Stimulated activated CD4-positive, alpha-beta T cell treated with anti-CD3 and anti-CD28 coated beads, Interleukin-2, amount 100 ng/mL, for 48 hours (primary cell): ENCODE measurements around the gene DDC.
"Not testable (repeated sequence)": the region's sequence is repeated elsewhere in the genome, so short reads cannot be mapped to it uniquely, and the experiment has no call there.

ENCODE experiments used
- DNase-seq, 2 donors: peaks; one replicate each; pipeline ENCODE4 v3.0.0-alpha.2; 2020

The DDC gene

DNA sequence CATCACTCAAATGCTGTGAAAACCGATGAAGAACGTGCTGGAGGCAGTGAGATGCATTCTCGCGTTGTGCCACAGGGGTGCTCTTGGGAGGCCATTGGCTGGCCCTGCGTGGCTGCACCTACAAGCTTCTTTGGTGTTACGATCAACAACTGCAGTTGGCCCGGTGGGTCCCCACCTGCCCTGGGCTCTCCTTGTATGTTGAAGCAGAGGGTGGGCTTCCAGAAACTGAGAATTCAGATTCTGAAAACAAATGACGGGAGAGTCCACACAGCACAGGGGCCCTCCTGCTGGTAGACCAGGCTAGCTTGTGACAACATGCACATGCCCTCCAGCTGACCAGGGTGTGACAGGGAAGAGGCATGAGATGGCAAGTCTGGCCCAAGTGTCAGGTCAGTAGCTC, 23.7 kb upstream of the DDC start:
- no peak for DNase-seq

DNA sequence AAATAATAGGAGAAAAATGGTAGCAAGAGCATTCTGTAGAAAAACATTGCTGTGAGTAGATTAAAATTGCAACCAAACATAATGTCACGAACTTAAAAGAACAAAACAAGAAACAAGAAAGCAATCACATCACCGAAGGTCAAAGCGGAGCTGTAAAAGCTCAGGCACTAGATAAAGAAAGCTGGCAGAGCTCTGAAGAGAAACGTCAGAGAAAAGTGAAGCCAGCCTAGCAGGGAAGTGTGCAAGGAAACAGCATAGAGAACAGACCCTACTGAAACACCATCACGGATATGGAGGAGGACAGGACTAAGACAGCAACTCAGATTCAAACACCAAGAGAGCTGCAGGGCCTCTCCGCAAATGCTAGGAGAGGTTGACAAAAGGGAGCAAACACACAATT, 22.5 kb upstream of the DDC start:
- DNase-seq: no peak

DNA sequence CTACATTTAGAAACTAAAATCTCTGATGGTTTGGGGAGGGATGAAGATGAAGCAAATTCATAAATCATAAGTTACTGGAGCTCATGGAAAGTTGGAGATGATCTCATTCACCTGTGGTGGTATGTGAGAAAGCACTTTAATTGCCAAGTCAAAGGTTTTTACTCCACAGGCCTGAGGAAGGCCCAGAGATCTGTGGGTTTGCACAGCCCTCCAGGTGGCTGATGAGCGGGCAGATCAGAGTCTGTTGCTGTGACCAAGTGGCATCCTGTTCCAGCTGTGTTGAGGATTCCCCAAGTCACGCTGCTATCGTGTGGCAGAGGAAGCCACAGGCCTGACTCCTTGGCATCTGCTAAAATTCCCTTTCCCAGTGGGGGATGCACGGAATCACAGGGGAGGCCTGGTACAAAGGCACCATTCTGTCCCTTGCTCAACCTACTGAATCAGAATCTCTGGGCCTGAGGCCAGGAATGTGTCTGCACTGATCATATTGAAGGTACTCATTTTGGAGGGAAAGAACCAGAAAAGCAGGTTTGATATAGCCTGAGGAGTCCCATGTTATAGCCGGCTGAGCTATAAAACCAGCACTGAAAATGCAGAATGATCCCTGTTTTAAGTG, 19.7 kb upstream of the DDC start:
- DNase-seq: no peak

DNA sequence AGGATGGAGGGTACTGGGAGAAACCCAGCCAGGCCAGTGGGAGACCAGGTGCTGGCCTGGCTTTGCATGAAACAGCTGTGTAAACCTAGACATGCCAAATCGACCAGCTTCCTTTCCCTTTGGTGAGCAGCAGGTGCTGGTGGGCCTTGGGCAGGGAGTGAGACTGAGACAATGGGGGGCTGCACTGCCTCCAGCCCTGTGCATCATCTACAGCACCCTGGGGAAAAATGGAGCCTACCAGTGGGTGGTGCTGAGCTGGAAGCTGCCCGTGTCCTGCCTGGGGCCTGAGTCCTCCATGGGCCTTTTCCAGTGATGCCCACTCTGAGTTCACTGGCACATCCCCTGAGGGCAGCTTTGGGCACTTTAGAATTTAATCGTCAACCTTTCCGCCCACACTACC, 19.2 kb upstream of the DDC start:
- no peak for DNase-seq

DNA sequence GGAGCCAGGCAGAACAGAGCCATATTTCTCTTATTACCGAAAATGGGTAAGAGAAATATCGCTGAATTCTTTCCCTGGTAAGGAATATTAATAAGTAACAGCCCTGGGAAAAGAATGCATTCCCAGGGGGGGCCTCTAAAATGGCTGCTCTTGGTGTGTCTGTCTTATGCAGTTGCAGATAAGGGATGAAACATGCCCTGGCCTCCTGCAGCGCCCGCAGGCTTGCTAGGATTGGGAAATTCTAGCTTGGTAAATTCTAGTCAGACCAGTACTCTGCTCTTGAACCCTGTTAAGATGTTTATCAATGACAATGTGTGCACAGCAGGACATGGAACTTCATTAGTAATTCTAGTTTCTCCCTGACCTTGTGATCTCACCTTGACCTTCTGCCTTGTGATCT, 18.1 kb upstream of the DDC start:
- not testable (repeated sequence) for DNase-seq

DNA sequence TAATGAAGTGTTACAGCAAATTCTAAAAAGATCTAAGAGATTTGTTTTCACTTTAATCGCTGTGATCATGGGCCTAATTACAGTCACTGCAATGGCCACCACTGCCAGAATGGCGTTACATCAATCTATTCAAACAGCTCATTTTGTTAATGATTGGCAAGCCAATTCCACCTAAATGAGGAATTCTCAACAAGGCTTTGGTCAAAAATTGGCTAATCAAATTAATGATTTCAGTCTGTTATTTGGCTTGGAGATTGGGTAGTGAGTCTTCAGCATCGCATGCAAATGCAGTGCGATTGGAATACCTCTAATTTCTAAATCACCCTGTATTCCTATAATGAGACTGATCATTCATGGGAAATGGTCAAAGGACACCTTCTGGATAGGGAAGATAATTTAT, 17.1 kb upstream of the DDC start:
- DNase-seq: not testable (repeated sequence)

DNA sequence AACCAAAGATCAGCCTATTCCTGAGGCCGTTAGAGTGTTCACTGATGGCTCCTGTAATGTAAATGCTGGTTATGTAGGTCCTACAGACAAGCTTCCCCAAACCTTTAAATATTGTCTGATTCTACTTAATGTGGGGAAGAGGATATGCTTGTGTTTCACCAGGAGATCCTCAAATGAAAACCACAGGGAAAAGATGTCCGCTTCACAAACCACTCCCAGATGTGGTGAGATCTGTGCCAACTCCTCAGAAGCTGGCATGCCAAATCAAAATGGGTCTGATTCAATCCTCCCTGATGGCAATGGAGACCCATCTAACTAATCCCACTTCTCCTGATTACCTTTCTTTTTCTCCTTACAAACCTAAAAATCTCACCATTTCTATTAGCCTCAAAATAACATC, 15.5 kb upstream of the DDC start:
- not testable (repeated sequence) for DNase-seq

DNA sequence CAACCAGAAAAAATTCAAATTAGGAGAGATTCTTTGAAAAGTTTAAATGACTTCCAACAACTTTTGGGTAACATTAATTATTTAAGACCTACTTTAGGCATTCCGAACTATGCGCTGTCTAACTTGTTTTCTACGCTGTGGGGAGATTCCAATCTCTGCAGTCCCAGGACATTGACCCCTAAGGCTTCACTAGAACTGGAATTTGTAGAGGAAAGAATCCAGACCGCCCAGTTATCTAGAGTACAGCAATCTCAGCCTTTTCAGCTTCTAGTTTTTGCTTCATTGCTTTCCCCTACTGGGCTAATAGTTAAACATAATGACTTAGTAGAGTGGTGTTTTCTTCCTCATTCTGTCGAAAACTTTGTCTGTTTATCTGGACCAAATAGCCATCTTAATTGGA, 14.9 kb upstream of the DDC start:
- DNase-seq: no peak

DNA sequence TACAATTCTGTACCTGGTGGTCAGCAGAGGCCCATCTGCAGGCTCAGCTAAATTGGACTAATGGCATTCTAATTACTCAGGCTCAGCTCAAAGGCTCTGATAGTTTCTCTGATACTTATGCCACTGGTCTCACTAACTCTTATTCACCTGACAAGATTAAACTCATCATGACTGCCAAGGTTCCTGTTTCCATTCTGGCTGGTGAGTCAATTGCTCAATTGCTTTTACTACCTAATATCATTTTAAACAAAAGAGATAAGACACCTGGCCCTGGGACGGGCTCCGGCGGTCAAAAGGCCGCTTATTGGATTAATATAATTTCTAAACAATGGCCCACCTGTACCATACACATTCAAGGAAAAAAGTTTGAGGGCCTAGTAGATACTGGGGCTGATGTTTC, 12.9 kb upstream of the DDC start:
- DNase-seq: not testable (repeated sequence)

DNA sequence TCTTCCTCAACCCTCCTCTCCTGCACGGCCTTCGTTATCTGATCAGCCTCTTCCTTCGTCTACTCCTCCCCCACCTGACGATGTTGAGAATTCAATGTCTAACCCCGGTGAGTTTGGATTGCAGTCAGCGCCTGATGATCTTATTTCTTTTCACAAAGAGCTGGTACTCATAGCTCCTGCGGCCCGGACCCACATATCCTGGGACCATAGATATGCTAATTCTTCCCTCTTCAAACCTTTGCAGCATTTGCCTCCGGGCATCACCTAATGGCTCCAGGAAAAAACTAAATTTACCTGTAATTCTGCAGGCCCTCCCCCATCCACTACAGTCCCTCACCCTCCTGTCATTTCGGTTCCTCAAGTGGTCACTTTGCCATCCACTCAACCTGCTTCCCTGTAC, 12.4 kb upstream of the DDC start:
- DNase-seq: no peak

DNA sequence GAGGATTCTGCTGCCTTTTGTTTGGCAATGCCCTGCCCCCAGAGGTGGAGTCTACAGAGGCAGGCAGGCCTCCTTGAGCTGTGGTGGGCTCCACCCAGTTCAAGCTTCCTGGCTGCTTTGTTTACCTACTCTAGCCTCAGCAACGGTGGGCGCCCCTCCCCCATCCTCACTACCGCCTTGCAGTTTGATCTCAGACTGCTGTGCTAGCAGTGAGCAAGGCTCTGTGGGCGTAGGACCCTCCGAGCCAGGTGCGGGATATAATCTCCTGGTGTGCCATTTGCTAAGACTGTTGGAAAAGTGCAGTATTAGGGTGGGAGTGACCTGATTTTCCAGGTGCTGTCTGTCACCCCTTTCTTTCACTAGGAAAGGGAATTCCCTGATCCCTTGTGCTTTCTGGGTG, 11.2 kb upstream of the DDC start:
- DNase-seq: not testable (repeated sequence)

DNA sequence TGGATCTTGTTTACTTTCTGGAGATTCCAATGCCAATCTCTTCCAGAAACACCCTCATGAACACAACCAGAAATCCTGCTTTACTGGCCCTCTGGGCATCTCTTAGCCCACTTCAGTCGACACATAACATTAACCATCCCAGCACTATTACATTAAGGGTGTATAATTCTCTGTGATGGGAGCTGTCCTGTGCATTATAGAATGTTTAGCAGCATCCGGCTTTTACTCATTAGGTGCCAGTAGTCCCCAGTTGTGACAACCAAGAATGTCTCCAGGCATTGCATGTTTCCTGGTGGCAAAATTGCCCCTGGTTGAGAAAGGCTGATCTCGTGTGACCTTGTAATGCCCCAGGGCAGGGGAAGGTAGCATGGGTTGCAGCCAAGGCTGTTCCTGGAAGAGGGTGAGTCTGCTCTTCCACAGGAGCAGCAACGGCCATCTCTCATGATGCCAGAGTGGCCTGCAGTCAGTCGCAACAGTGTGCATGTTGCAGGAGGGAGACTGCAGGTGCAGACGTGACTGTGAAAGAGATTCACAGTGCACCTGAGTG, 2.6 kb upstream of the DDC start:
- DNase-seq: no peak

DNA sequence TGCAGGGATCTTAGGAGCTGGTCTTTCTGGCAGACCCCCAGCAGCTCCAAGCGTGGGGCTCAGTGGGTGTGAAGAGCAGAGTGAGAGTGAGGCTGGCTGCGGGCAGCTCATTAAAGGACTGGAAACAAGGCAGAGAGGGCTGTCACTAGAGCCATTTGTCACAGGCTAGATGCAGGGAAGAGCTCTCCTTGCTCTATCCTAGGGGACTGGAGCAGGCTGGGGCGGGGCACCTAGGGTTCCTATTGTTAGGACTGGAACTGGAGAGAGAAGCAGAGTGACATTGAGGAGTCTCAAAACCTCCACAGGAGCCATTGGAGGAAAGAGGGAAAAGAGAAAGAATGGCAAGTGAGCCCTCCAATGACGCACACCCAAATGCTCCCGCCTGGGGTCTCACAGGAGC, 772 bp upstream of the DDC start:
- DNase-seq: no peak

DNA sequence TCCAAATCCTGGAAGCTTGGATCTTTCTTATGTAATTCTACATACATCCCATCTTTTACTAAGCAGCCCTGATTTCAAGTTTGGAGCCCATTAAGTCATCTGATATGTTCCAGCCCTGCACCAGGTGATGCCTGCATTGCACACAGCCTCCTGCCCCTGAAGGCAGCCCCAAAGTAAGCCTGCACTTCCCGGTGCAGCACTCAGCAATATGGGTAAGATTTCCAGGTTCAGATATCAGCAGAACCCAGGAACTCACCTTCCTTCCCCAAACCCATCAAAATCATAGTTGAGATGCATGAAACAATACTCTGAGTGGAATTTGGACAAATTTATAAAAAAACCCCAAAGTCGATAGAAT, 333 bp upstream of the DDC start:
- no peak for DNase-seq

DNA sequence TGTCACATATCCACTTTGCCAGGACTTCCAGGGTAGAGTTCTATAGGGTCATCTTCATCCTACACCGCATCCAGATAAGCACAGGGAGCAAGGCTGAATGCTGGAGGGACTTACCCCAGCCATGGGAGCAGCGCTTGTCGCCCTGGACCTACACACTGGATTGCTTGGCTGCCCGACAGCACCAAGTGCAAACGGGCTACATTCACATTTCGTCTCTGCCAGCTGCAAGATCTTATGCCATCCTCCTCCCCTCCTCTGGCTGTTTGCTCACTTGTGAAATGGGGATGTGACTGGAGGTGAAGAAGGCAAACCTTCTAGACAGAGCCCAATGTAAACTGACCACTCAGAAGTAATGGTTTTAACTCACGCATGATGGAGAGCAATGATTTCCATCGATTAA, 1.0 kb downstream of the DDC start:
- no peak for DNase-seq

DNA sequence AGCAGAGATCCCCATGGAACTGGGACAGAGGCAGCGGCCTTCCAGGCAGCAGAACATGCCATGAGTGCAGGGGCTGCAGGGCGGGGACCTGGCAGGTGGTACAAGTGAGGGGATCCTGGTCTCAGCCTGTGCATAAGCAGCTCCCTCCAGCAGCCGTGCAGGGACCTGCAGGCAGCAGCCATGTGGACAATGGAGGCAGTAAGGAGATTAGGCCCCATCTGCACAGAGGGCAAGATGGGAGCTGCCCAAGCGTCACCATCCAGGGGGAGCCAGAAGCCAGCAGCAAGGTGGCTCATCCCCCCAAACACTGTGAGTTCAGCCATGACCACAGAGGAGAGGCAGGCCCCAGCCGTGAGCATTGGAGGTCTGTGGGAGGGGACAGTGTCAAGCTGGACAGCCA, 3.1 kb downstream of the DDC start:
- no peak for DNase-seq

DNA sequence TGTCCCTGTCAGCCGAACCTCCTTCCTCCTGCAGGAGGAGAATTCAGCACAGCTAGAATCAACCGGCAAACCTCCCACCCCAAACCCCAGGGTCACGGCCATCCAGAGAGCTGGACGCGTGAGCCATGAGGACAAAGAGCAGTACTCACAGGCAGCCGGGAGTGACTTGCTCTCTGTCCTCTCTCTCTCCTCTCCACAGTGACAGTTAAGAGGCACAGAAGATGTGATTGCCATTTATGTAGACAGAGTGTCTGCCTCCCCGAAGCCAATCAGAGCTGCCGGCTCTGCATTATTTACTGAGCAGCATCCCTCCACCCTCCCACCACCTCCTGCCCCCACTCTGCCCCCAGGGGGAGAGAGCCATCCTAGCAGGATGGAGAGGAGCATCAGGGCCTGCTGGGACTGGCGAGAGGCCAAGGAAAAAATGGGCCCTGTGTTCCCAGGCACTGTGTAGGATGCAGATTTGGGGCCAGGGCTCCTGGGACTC, 4.3 kb downstream of the DDC start:
- no peak for DNase-seq

DNA sequence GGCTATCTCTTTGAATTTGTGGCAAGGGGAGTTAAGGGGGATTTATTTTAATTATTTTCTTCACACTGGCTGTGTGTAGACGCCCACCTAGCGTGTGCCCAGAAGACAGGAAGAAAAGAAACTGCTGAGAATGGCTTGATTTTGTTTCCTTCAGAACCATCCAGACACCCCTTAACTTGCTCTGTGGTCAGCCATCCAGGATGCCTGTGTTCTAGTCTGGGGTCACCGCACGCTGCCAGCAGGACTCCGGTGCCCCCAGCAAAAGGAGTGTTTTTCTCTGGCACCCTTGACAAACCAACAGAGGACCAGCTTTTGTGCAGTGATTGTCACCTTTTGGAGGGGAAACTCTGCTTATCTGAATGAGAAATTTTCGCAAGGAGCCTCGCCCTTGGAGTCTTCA, 5.3 kb downstream of the DDC start:
- no peak for DNase-seq

DNA sequence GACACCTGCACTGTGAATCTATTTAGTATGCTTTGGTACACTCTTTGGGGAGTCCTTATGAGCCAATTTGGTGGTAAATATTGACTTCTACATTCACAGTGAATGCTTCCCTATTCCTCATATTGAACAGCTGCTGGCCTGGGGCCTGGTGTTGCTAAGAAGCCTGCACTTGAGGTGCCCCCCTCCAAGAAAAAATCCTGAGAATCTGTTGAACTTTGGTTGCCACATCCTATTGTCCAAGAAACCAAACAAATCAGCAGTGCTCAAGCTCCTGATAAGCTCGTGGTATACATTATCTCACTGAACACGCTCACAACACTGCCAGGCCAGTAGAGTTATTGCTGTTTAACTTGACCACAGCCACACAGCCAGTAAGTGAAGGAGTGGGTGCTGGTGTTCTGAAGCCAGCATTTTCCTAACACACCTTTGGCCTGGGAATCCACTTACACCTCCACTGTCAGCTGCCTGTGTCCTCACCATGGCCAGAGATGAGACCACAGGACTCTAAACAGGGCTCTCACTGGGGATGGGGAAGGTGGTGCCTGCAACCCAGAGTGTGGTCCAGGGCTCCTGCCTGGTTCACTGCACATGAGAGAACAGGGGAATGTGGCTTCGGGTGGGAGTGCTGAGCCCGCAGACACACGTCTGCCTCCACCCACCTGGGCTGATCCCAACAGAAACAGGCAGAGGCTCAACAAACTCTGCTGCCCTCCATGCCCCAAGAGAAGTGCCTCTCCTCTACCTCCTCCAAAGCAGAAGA, 6.7 kb downstream of the DDC start:
- DNase-seq: no peak

DNA sequence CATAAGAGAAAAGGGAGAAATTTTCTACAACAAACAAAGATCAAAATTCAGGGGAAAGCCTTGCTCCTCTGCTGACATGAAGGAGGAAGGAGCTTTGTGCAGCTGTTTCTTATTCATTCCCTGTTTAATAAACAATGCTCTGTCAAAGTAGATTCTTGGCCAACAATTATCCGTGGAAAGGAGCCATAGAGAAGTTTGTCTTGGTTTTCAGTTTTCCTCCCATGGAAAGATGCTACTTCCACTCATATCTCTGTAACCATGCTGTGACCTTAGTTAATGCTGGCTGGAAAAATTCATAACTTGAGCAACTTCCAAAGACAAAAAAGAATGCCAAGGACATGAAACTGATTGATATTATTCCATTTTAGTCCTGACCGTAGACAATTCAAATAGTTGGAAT, 8.1 kb downstream of the DDC start:
- no peak for DNase-seq

DNA sequence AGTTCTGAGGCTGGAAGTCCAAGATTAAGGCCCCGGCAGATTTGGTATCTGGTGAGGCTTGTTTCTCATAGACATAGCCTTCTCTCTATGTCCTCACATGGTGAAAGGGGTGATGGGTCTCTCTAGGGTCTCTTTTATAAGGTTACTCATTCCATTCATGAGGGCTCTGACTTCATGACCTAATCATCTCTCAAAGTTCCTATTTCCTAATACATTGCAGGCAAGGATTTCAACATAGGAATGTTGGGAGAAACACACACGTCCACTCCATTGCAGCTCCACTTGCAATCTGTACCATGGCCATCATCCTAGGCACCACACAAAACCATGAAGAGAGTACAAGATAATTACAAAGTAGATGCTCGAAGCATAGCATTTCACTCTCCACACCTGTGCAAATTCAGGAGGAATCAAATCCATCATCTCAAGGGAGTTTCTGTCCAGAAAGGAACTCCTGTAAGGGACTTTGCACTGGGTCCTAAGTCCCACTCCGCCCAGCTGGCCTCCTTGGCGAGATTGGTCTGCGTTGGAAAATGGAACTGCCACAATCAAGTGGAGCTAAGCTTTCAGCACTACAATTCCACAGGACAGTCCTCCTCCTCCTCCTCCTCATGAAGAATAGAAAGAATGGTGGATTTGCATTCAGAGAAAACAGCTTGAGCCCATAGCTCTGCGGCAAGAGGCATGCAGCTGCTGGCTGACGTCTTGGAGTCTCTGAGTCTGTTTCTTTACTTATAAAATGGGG, 8.8 kb downstream of the DDC start:
- DNase-seq: no peak

DNA sequence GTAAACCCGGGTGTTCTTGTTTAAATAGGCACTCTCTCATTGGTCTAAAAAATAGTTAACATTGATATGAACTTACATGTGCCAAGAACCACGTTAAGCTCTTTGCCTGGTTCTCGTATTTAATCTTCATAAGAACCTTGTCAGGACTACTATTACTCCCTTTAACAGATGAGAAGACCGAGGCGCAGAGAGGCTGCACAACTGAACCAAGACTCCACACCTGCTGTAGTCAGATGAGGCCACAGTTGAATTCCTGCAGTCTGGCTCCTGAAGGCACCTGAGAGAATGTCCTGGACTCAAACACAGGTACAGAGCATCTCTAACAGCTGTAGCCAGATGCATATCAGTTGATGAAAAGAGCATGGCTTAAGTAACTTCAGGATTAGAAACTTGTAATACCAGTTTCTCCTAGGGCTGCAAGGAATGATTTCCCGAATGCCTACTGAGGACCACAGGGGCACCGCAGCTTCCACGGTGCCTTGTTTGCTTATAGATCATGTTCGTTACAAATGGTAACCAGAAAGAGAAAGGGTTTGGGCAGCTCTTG, 9.5 kb downstream of the DDC start:
- no peak for DNase-seq
